GM12892 (cell line): Measurements from ENCODE around the gene NKG7.

ENCODE experiments used
- POLR2A ChIP-seq: IDR thresholded peaks from 2 replicates; pipeline ENCODE4 v1.6.1; 2011; ENCODE audit warnings: low read depth, low read length, control low read depth
- POLR2AphosphoS5 ChIP-seq: IDR thresholded peaks from 2 replicates; pipeline ENCODE4 v1.6.1; 2011; ENCODE audit warnings: low read depth, low read length, control low read depth
- TAF1 ChIP-seq: IDR thresholded peaks from 2 replicates; pipeline ENCODE4 v1.6.1; 2011; ENCODE audit warnings: low read depth, mild to moderate bottlenecking, control low read depth, low read length, borderline replicate concordance

DNA sequence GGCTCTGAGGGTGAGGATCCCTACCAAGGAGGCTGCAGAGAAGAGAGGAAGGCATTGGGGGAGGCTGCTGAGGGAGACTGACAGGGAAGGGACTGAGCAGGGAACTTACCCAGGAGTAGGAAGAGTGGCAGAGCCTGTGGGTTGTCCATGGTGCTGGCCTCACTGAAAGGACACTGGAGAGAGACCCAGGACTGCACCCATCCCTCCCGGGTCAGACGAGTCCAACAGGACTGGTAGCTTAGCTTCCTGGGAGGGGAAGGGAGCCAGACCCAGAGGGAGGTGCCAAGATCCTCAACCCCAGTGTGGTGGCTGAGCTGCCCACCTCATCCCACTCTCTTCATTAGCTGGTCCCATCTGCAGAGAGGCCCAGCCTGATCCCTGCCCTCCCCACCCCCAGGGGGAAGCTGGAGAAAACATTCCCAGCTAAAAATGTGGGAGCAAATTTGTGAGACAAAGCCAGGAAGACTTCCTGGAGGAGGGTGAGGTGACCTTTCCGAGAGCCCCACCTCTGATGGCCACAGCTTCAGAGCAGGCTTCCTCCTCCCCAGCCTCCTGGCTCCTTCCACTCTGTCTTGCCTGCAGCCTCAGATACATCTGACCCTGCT lies 30.4 kb downstream of the NKG7 start, which contains the start of gene VSIG10L:
- no peak for TF ChIP-seq POLR2AphosphoS5
- no peak for TF ChIP-seq TAF1
- TF ChIP-seq POLR2A, result no peak
